Loucy (cell line): ENCODE data around the gene LYPD5.
"Not testable (repeated sequence)": the region's sequence is repeated elsewhere in the genome, so short reads cannot be mapped to it uniquely, and the experiment has no call there.

Experiments
- H2AFZ ChIP-seq: fragments of 200-600 bp; sonication (generic); 2 replicates; pipeline ENCODE4 v1.6.0; 2016; ENCODE audit warnings: antibody characterized with exemption, mild to moderate bottlenecking, low read length, moderate library complexity
- H3F3A ChIP-seq: fragments of 200-600 bp; 2 replicates; pipeline ENCODE4 v1.6.0; 2016; ENCODE audit warnings: antibody characterized with exemption, low read depth, mild to moderate bottlenecking
- H3K27me3 ChIP-seq: fragments of 200-600 bp; sonication (generic); 2 replicates; pipeline ENCODE4 v1.6.1; 2014; ENCODE audit warnings: low read length, mild to moderate bottlenecking; ENCODE audit not compliant: insufficient read depth, poor library complexity, severe bottlenecking
- H3K36me3 ChIP-seq: fragments of 200-600 bp; sonication (generic); 2 replicates; pipeline ENCODE4 v1.6.1; 2016; ENCODE audit warnings: low read length; ENCODE audit not compliant: insufficient read depth
- H3K4me1 ChIP-seq: fragments of 200-600 bp; sonication (generic); 2 replicates; pipeline ENCODE4 v1.5.1; 2014; ENCODE audit warnings: low read length, mild to moderate bottlenecking; ENCODE audit not compliant: insufficient read depth, poor library complexity, severe bottlenecking
- H3K4me2 ChIP-seq: fragments of 200-600 bp; sonication (generic); 2 replicates; pipeline ENCODE4 v1.6.0; 2014; ENCODE audit warnings: antibody characterized with exemption, low read length, low read depth, mild to moderate bottlenecking; ENCODE audit not compliant: poor library complexity, severe bottlenecking
- H3K4me3 ChIP-seq: fragments of 200-600 bp; sonication (generic); 2 replicates; pipeline ENCODE4 v1.5.1; 2014; ENCODE audit warnings: low read length, mild to moderate bottlenecking, mixed read lengths; ENCODE audit not compliant: poor library complexity, severe bottlenecking
- H3K79me2 ChIP-seq: fragments of 200-600 bp; sonication (generic); 2 replicates; pipeline ENCODE4 v1.6.1; 2014; ENCODE audit warnings: low read length; ENCODE audit not compliant: insufficient read depth
- H3K9ac ChIP-seq: fragments of 200-600 bp; sonication (generic); 2 replicates; pipeline ENCODE4 v1.6.0; 2014; ENCODE audit warnings: mild to moderate bottlenecking, low read depth, low read length, moderate library complexity; ENCODE audit not compliant: poor library complexity, severe bottlenecking
- H3K9me2 ChIP-seq: fragments of 200-600 bp; sonication (generic); replicated peaks from 2 replicates; pipeline ENCODE4 v1.6.1; 2016; ENCODE audit warnings: low read depth, low read length, mixed read lengths
- H3K9me3 ChIP-seq: fragments of 200-600 bp; sonication (generic); 2 replicates; pipeline ENCODE4 v1.6.1; 2014; ENCODE audit warnings: mild to moderate bottlenecking, antibody characterized with exemption, low read length, low read depth; ENCODE audit not compliant: insufficient read depth
- H4K20me1 ChIP-seq: fragments of 200-600 bp; sonication (generic); 2 replicates; pipeline ENCODE4 v1.6.0; 2014; ENCODE audit warnings: antibody characterized with exemption, low read length, mild to moderate bottlenecking; ENCODE audit not compliant: insufficient read depth, poor library complexity, severe bottlenecking
- EZH2phosphoT487 ChIP-seq: fragments of 200-600 bp; IDR thresholded peaks from 2 replicates; pipeline ENCODE4 v1.6.1; 2018; ENCODE audit warnings: antibody characterized with exemption, mild to moderate bottlenecking, moderate library complexity, borderline replicate concordance
- TF ChIP-seq, protein P1 (sequence below): fragments of 200-600 bp; sonication (generic); conservative IDR thresholded peaks from 2 replicates; pipeline ENCODE4 v1.5.1; 2014; ENCODE audit warnings: mild to moderate bottlenecking, antibody characterized with exemption, low read length

LYPD5 gene

DNA sequence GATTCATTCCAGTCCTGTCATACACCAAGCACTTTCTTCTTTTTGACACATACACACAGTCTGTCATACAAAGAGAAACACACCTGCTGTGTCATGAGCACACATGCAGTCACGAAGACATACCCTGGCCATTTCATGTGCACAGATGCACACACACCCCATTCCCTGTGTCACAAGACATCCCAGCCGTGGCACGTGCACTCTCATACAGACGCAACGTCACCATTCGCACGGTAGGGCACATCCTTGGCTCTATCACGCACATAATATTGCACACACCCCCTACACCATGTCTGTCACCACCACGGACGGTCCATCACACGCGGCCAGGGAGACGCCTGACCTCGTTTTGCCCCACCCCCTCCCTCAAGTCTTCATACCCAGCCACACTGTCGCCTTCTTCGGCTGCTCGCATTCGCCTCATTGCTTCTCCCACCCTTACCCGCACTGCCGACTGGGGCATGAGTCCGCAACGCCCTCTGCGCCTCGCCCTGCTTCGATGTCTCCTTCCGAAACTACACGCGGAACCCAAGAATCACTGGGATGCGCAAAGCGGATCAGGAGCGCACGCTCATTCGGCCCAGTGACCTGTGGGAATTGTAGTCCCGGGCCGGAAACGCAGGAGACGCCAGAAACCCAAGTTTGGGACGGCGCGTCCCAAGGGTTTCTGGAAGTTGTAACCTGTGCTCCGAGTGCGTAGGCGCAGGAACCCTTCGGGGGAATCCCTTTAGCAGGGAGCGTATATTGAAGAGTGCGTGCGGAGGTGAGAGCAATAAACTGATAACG lies 18.0 kb upstream of the LYPD5 start:
- Histone ChIP-seq H3K27me3 (peaks cover 5% of the 10 kb centered on the region), H4K20me1 (no peaks in the 10 kb centered on the region), H3K4me2 (no peak overlapping the region), H2AFZ (no peak overlapping the region), H3F3A (no peaks in the 10 kb centered on the region), H3K36me3 (no peaks in the 10 kb centered on the region), H3K9me3 (no peaks in the 10 kb centered on the region), H3K9me2 (no peaks in the 10 kb centered on the region), H3K9ac (no peak overlapping the region), H3K79me2 (no peaks in the 10 kb centered on the region), H3K4me1 (no peaks in the 10 kb centered on the region), H3K4me3 (no peak overlapping the region)
- no peak for TF ChIP-seq EZH2phosphoT487
- TF ChIP-seq, protein P1, sequence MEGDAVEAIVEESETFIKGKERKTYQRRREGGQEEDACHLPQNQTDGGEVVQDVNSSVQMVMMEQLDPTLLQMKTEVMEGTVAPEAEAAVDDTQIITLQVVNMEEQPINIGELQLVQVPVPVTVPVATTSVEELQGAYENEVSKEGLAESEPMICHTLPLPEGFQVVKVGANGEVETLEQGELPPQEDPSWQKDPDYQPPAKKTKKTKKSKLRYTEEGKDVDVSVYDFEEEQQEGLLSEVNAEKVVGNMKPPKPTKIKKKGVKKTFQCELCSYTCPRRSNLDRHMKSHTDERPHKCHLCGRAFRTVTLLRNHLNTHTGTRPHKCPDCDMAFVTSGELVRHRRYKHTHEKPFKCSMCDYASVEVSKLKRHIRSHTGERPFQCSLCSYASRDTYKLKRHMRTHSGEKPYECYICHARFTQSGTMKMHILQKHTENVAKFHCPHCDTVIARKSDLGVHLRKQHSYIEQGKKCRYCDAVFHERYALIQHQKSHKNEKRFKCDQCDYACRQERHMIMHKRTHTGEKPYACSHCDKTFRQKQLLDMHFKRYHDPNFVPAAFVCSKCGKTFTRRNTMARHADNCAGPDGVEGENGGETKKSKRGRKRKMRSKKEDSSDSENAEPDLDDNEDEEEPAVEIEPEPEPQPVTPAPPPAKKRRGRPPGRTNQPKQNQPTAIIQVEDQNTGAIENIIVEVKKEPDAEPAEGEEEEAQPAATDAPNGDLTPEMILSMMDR: no peak

DNA sequence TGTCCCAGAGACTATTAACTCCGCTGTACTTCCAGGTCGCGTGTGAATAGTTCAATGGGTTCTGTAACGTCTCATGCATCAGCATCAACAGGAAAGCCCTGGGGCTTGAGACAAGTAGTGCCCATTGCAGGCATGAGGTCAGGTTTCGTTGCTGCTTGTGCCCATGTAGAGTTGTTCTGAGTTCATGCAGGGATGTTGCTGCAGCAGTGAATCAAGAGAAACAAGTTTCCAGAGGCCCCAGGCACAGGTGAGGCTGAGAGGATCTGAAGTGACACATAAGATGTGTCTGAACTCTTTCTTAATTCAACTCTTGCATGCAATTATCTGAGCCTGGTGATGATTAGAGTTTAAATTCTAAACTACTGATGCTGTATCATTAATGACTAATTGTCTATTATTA lies 16.3 kb upstream of the LYPD5 start:
- Histone ChIP-seq H3K27me3 (peaks cover 5% of the 10 kb centered on the region), H3K4me1 (no peaks in the 10 kb centered on the region), H3K79me2 (no peaks in the 10 kb centered on the region), H3F3A (no peaks in the 10 kb centered on the region), H2AFZ (no peak overlapping the region), H3K9ac (no peak overlapping the region), H3K9me2 (no peaks in the 10 kb centered on the region), H4K20me1 (no peaks in the 10 kb centered on the region), H3K36me3 (no peaks in the 10 kb centered on the region), H3K4me2 (no peak overlapping the region), H3K9me3 (no peaks in the 10 kb centered on the region), H3K4me3 (no peak overlapping the region)
- TF ChIP-seq EZH2phosphoT487: no peak
- TF ChIP-seq, protein P1: no peak

DNA sequence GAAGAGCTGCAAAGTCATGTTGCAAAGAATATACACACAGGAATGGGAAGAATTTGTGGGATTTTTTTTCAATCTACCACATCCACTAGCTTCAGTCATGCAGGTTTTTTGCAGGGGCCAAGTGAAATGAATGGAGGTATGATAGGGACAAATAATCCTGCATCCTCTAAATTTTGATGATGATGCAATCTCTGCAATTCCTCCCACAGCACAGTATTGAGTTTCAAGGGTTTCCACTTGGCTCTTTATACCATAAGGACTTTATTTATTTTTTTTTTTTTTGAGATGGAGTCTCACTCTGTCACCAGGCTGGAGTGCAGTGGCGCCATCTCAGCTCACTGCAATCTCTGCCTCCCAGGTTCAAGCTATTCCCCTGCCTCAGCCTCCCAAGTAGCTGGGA lies 15.2 kb upstream of the LYPD5 start:
- H3K9me3 ChIP-seq, H3K4me2 ChIP-seq, H3K79me2 ChIP-seq, H4K20me1 ChIP-seq, H3K9me2 ChIP-seq, H2AFZ ChIP-seq, H3K36me3 ChIP-seq, H3F3A ChIP-seq, H3K9ac ChIP-seq, H3K4me3 ChIP-seq, H3K4me1 ChIP-seq, H3K27me3 ChIP-seq: not testable (repeated sequence)
